Osteocyte (in vitro differentiated cells): Measurements from ENCODE around the gene CYP1A2. TPM values are rescaled to one million over a fixed set of nuclear protein-coding genes. Genes with fewer than 3 reads are reported as not detected.

Experiments used
- DNase-seq: peaks from one replicate; pipeline ENCODE4 v3.0.0; 2021; ENCODE audit warnings: mixed read lengths; ENCODE audit not compliant: unreplicated experiment; ENCODE audit errors: extremely low spot score
- H3K27ac Mint-ChIP-seq: one replicate; pipeline ENCODE4 v1.8.0; 2021; ENCODE audit warnings: mild to moderate bottlenecking, mixed read lengths; ENCODE audit not compliant: unreplicated experiment
- H3K27me3 Mint-ChIP-seq: one replicate; pipeline ENCODE4 v1.8.0; 2021; ENCODE audit warnings: mixed read lengths; ENCODE audit not compliant: unreplicated experiment
- H3K36me3 Mint-ChIP-seq: one replicate; pipeline ENCODE4 v1.8.0; 2021; ENCODE audit warnings: mixed read lengths; ENCODE audit not compliant: unreplicated experiment
- H3K4me1 Mint-ChIP-seq: one replicate; pipeline ENCODE4 v1.8.0; 2021; ENCODE audit warnings: mixed read lengths; ENCODE audit not compliant: unreplicated experiment
- H3K4me3 Mint-ChIP-seq: one replicate; pipeline ENCODE4 v1.8.0; 2021; ENCODE audit warnings: mild to moderate bottlenecking, moderate library complexity, mixed read lengths; ENCODE audit not compliant: unreplicated experiment
- H3K9me3 Mint-ChIP-seq: one replicate; pipeline ENCODE4 v1.8.0; 2021; ENCODE audit warnings: mixed read lengths; ENCODE audit not compliant: unreplicated experiment
- CTCF ChIP-seq: fragments of 200-600 bp; sonication (generic); IDR thresholded peaks from 2 replicates; pipeline ENCODE4 v1.5.0; 2021; ENCODE audit warnings: antibody characterized with exemption, mild to moderate bottlenecking, moderate library complexity
- total RNA-seq: library from RNA; stranded (reverse); gene quantifications from 2 replicates; pipeline ENCODE4 v1.2.1, GENCODE V29; 2021

Gene CYP1A2
- total RNA-seq, 1 donor from 2014 or later = not detected

GRCh38 chr15:74724570-74725224 is 23.9 kb upstream of the CYP1A2 start:
- Mint-ChIP-seq H3K4me1 (peaks cover 18% of the 10 kb centered on the region), H3K4me3 (peak overlapping the region; percentile 60), H3K9me3 (no peaks in the 10 kb centered on the region), H3K27me3 (no peaks in the 10 kb centered on the region), H3K36me3 (no peaks in the 10 kb centered on the region), H3K27ac (no peak overlapping the region)
- no peak for TF ChIP-seq CTCF
- no peak for DNase-seq

- H3K27me3 Mint-ChIP-seq = no peaks in the 10 kb centered on the region
- no peaks in the 10 kb centered on the region for H3K36me3 Mint-ChIP-seq
- H3K4me3 Mint-ChIP-seq = peak within 1 kb of the TSS; percentile 60
- no peak within 1 kb of the TSS for H3K27ac Mint-ChIP-seq
- H3K9me3 Mint-ChIP-seq = no peaks in the 10 kb centered on the region
- H3K4me1 Mint-ChIP-seq = peaks cover 18% of the 10 kb centered on the region
- DNase-seq = no peak
- TF ChIP-seq CTCF = no peak
Observed at GRCh38 chr15:74725225-74725774, 23.3 kb upstream of the CYP1A2 start, which contains the start of gene CYP1A1. CYP1A1 (minus strand) TSS chr15:74725528; CDS start chr15:74723097, 2,431 bp downstream.

- Mint-ChIP-seq H3K27me3 (no peaks in the 10 kb centered on the region), H3K9me3 (no peaks in the 10 kb centered on the region), H3K36me3 (no peaks in the 10 kb centered on the region), H3K4me3 (peak overlapping the region; percentile 59), H3K4me1 (peaks cover 18% of the 10 kb centered on the region), H3K27ac (no peak overlapping the region)
- no peak for DNase-seq
- TF ChIP-seq CTCF = no peak
Observed at GRCh38 chr15:74725845-74726773, 22.5 kb upstream of the CYP1A2 start.

- peaks cover 18% of the 10 kb centered on the region for H3K4me1 Mint-ChIP-seq
- H3K4me3 Mint-ChIP-seq = peak overlapping the region; percentile 52
- H3K27me3 Mint-ChIP-seq = no peaks in the 10 kb centered on the region
Observed at GRCh38 chr15:74726774-74727164, 21.9 kb upstream of the CYP1A2 start.

More at GRCh38 chr15:74726774-74727164, 21.9 kb upstream of the CYP1A2 start:
- TF ChIP-seq CTCF = no peak
- Mint-ChIP-seq H3K9me3 (no peaks in the 10 kb centered on the region), H3K27ac (no peak overlapping the region), H3K36me3 (no peaks in the 10 kb centered on the region)
- no peak for DNase-seq
